Neuronal stem cell (in vitro differentiated cells): ENCODE measurements around the gene TMEM175.

Source experiments
- DNase-seq: peaks from one replicate; pipeline ENCODE4 v3.0.0-alpha.2; 2013; ENCODE audit warnings: low spot score
- H2AFZ ChIP-seq: one replicate; pipeline ENCODE4 v1.6.1; 2013; ENCODE audit warnings: mild to moderate bottlenecking, low read length, inconsistent platforms
- H2AK5ac ChIP-seq: 2 replicates; pipeline ENCODE4 v1.6.1; 2013; ENCODE audit warnings: low read depth, mild to moderate bottlenecking, inconsistent platforms, low read length, moderate library complexity, mixed read lengths
- H2BK120ac ChIP-seq: 2 replicates; pipeline ENCODE4 v1.6.1; 2013; ENCODE audit warnings: low read depth, mild to moderate bottlenecking, inconsistent platforms, low read length, moderate library complexity, mixed read lengths
- H2BK12ac ChIP-seq: one replicate; pipeline ENCODE4 v1.6.1; 2013; ENCODE audit warnings: low read length, inconsistent platforms
- H2BK15ac ChIP-seq: 2 replicates; pipeline ENCODE4 v1.6.1; 2013; ENCODE audit warnings: mild to moderate bottlenecking, low read length, inconsistent platforms, mixed read lengths
- H2BK5ac ChIP-seq: one replicate; pipeline ENCODE4 v1.6.1; 2013; ENCODE audit warnings: inconsistent platforms, mild to moderate bottlenecking, low read length, moderate library complexity
- H3K14ac ChIP-seq: one replicate; pipeline ENCODE4 v1.6.1; 2013; ENCODE audit warnings: low read length, inconsistent platforms
- H3K18ac ChIP-seq: 2 replicates; pipeline ENCODE4 v1.6.1; 2013; ENCODE audit warnings: low read length, inconsistent platforms
- H3K23ac ChIP-seq: 2 replicates; pipeline ENCODE4 v1.6.1; 2013; ENCODE audit warnings: low read depth, mild to moderate bottlenecking, mixed read lengths, low read length, inconsistent platforms; ENCODE audit not compliant: poor library complexity
- H3K27ac ChIP-seq: replicated peaks from 3 replicates; pipeline ENCODE4 v1.5.1; 2013; ENCODE audit warnings: low read length, inconsistent platforms
- H3K27me3 ChIP-seq, 3 experiments: 2 replicates each; pipeline ENCODE4 v1.6.1; 2013; ENCODE audit warnings: low read length in 3 of 3, mild to moderate bottlenecking in 2 of 3, inconsistent platforms in 1 of 3, low read depth in 1 of 3, mixed read lengths in 1 of 3, moderate library complexity in 1 of 3; ENCODE audit not compliant: control insufficient read depth in 3 of 3, insufficient read depth in 3 of 3
- H3K36me3 ChIP-seq, 2 donors: replicated peaks in 1 of 2; 2 replicates each; pipeline ENCODE4 v1.6.1; 2013; ENCODE audit warnings: low read length in 2 of 2; ENCODE audit not compliant: control insufficient read depth in 2 of 2, insufficient read depth in 2 of 2
- H3K4ac ChIP-seq: 2 replicates; pipeline ENCODE4 v1.6.1; 2013; ENCODE audit warnings: inconsistent platforms, mild to moderate bottlenecking, low read length, moderate library complexity
- H3K4me1 ChIP-seq, 2 donors: 1 replicate in 1 of 2; 2 replicates in 1 of 2; pipeline ENCODE4 v1.6.1; 2013; ENCODE audit warnings: low read length in 2 of 2, low read depth in 1 of 2; ENCODE audit not compliant: control insufficient read depth in 2 of 2, insufficient read depth in 1 of 2
- H3K4me2 ChIP-seq: one replicate; pipeline ENCODE4 v1.6.1; 2013; ENCODE audit warnings: mild to moderate bottlenecking, low read length, inconsistent platforms; ENCODE audit not compliant: insufficient read depth, poor library complexity, severe bottlenecking
- H3K4me3 ChIP-seq, 2 donors: 2 replicates each; pipeline ENCODE4 v1.5.1; 2013; ENCODE audit warnings: low read length in 2 of 2, mild to moderate bottlenecking in 2 of 2, inconsistent platforms in 1 of 2, moderate library complexity in 1 of 2
- H3K79me1 ChIP-seq: one replicate; pipeline ENCODE4 v1.6.1; 2013; ENCODE audit warnings: low read depth, mild to moderate bottlenecking, inconsistent platforms, low read length, moderate library complexity
- H3K9ac ChIP-seq: one replicate; pipeline ENCODE4 v1.6.1; 2013; ENCODE audit warnings: mild to moderate bottlenecking, low read depth, low read length, inconsistent platforms; ENCODE audit not compliant: poor library complexity
- H3K9me3 ChIP-seq, 2 donors: replicated peaks in 1 of 2; 2 replicates each; pipeline versions ENCODE3 to v1.6.1; 2013; ENCODE audit warnings: low read length in 2 of 2, mild to moderate bottlenecking in 2 of 2, inconsistent platforms in 1 of 2, low read depth in 1 of 2, mixed read lengths in 1 of 2, moderate library complexity in 1 of 2; ENCODE audit not compliant: control insufficient read depth in 2 of 2, insufficient read depth in 1 of 2
- H4K8ac ChIP-seq: one replicate; pipeline ENCODE4 v1.6.1; 2013; ENCODE audit warnings: low read depth, mild to moderate bottlenecking, inconsistent platforms, low read length, moderate library complexity
- H4K91ac ChIP-seq: one replicate; pipeline ENCODE4 v1.6.1; 2013; ENCODE audit warnings: low read length, low read depth, mild to moderate bottlenecking, inconsistent platforms; ENCODE audit not compliant: poor library complexity
- WGBS, 2 donors: extraction: QIAGEN DNeasy Blood & Tissue Kit; methylation state at CpG; one replicate each; pipeline ENCODE4 v1.1.7; 2013; ENCODE audit warnings: missing lambda C conversion rate in 2 of 2, mixed read lengths in 1 of 2; ENCODE audit not compliant: insufficient read length in 2 of 2, insufficient replicate concordance in 1 of 2; ENCODE audit errors: extremely low coverage in 2 of 2; 5-methylcytosine and 5-hydroxymethylcytosine counted together

TMEM175 gene

GRCh38 chr4:913280-913618 lies 19.0 kb upstream of the TMEM175 start:
- no peak overlapping the region for H3K9ac ChIP-seq
- H2AFZ ChIP-seq: no peak overlapping the region
- no peak for DNase-seq
- H2BK12ac ChIP-seq: no peak overlapping the region
- H3K9me3 ChIP-seq: no peaks in the 10 kb centered on the region
- H3K14ac ChIP-seq: no peak overlapping the region
- no peak overlapping the region for H3K18ac ChIP-seq
- peaks cover 16% of the 10 kb centered on the region for H3K79me1 ChIP-seq
- no peaks in the 10 kb centered on the region for H3K4me1 ChIP-seq
- H3K27me3 ChIP-seq: no peaks in the 10 kb centered on the region
- H3K4me3 ChIP-seq: no peak overlapping the region
- no peak overlapping the region for H3K4me2 ChIP-seq
- no peak overlapping the region for H4K8ac ChIP-seq
- no peak overlapping the region for H2BK5ac ChIP-seq
- H3K23ac ChIP-seq: no peak overlapping the region
- no peak overlapping the region for H4K91ac ChIP-seq
- H3K4ac ChIP-seq: no peak overlapping the region
- no peak overlapping the region for H2AK5ac ChIP-seq
- no peak overlapping the region for H2BK15ac ChIP-seq
- H2BK120ac ChIP-seq: no peak overlapping the region
- WGBS, 2 donors: no CpG with 5 or more reads among the region's 4 CpGs
- H3K27ac ChIP-seq: no peak overlapping the region
- H3K36me3 ChIP-seq: peaks cover 2 to 34% of the 10 kb centered on the region in 2 donors

- Histone ChIP-seq H2AFZ (no peak overlapping the region), H3K27me3 (no peaks in the 10 kb centered on the region), H3K9ac (peak overlapping the region; percentile 44), H2AK5ac (no peak overlapping the region), H3K4me2 (no peak overlapping the region), H2BK12ac (no peak overlapping the region), H2BK120ac (no peak overlapping the region), H3K36me3 (peaks cover 2 to 28% of the 10 kb centered on the region in 2 donors), H3K79me1 (peaks cover 19% of the 10 kb centered on the region), H3K14ac (peak overlapping the region; percentile 56), H3K27ac (no peak overlapping the region), H3K4ac (no peak overlapping the region), H4K8ac (peak overlapping the region; percentile 43), H3K4me3 (no peak overlapping the region), H4K91ac (no peak overlapping the region), H2BK15ac (no peak overlapping the region), H3K9me3 (no peaks in the 10 kb centered on the region), H2BK5ac (no peak overlapping the region), H3K4me1 (no peaks in the 10 kb centered on the region), H3K23ac (peak overlapping the region; percentile 89), H3K18ac (peak overlapping the region; percentile 17)
- DNase-seq: no peak
- no CpG with 5 or more reads among the region's 21 CpGs for WGBS, 2 donors
Observed at GRCh38 chr4:914531-914930, 17.7 kb upstream of the TMEM175 start.

DNA sequence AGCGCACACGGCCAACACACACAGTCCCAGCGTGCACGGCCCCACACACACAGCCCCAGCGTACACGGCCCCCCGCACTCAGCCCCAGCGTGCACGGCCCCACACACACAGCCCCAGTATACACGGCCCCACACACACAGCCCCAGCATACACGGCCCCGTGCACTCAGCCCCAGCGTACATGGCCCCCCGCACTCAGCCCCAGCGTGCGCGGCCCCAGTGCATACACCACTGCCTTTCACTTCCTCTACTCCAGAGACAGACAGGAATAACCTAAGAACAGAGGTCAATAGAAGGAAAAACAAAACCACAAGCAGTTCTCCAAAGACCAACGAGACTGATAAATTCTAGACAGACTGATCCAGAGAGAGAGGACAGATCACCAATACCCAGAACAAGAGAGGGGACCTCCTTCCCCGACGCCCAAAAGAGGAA lies 17.2 kb upstream of the TMEM175 start:
- Histone ChIP-seq H4K8ac (no peak overlapping the region), H3K9me3 (no peaks in the 10 kb centered on the region), H3K4me2 (no peak overlapping the region), H4K91ac (no peak overlapping the region), H3K27me3 (no peaks in the 10 kb centered on the region), H3K79me1 (peaks cover 18% of the 10 kb centered on the region), H3K9ac (peak overlapping the region; percentile 44), H3K27ac (no peak overlapping the region), H2BK12ac (no peak overlapping the region), H2BK15ac (no peak overlapping the region), H3K4me3 (no peak overlapping the region), H2BK120ac (no peak overlapping the region), H3K4ac (no peak overlapping the region), H3K14ac (peak overlapping the region; percentile 56), H2AFZ (no peak overlapping the region), H2AK5ac (no peak overlapping the region), H3K4me1 (no peaks in the 10 kb centered on the region), H3K23ac (peak overlapping the region; percentile 89), H3K36me3 (peaks cover 2 to 23% of the 10 kb centered on the region in 2 donors), H3K18ac (peak overlapping the region; percentile 28), H2BK5ac (no peak overlapping the region)
- no peak for DNase-seq
- WGBS, 2 donors: no CpG with 5 or more reads among the region's 20 CpGs

DNA sequence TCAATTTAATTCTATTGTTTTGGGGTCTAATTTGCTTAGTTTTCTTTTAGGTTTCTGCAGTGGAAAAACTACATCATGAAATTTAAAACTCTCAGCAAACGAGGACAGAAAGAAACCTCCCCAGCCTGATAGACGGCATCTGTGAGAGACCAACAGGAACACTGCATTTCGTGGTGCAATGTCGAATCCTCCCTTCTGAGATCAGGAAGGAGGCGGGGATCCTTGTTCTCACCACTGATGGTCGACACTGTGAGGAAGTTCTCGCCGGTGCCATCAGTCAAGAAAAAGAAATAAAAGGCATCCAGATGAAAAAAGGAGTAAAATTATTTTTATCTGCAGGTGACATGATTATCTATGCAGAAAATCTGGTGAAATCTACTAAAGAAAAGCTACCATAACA lies 16.7 kb upstream of the TMEM175 start:
- Histone ChIP-seq H3K23ac (no peak overlapping the region), H2AFZ (no peak overlapping the region), H3K18ac (no peak overlapping the region), H4K91ac (no peak overlapping the region), H3K27ac (no peak overlapping the region), H3K9ac (no peak overlapping the region), H2BK15ac (no peak overlapping the region), H3K4me2 (no peak overlapping the region), H3K36me3 (peaks cover 2 to 22% of the 10 kb centered on the region in 2 donors), H3K27me3 (no peaks in the 10 kb centered on the region), H3K9me3 (no peaks in the 10 kb centered on the region), H4K8ac (no peak overlapping the region), H3K79me1 (peaks cover 14% of the 10 kb centered on the region), H3K4me3 (no peak overlapping the region), H3K14ac (no peak overlapping the region), H2BK5ac (no peak overlapping the region), H2AK5ac (no peak overlapping the region), H2BK120ac (no peak overlapping the region), H3K4ac (no peak overlapping the region), H3K4me1 (no peaks in the 10 kb centered on the region), H2BK12ac (no peak overlapping the region)
- WGBS, 2 donors: no CpG with 5 or more reads among the region's 8 CpGs
- DNase-seq: no peak
